Smooth muscle cell (in vitro differentiated cells): ENCODE data around the gene CACNA1C. TPM values are rescaled to one million over a fixed set of nuclear protein-coding genes. Genes with fewer than 3 reads are reported as not detected.

Experiments used
- DNase-seq: peaks from one replicate; lab custom pipeline; 2025; ENCODE audit not compliant: unreplicated experiment; lab: John Stamatoyannopoulos, UW
- H2AFZ ChIP-seq: fragments of 200-600 bp; sonication (generic); 2 replicates; pipeline ENCODE4 v1.6.0; 2016; ENCODE audit warnings: antibody characterized with exemption, low read depth, mild to moderate bottlenecking
- H3F3A ChIP-seq: fragments of 200-600 bp; sonication (generic); 2 replicates; pipeline ENCODE4 v1.6.0; 2017; ENCODE audit warnings: antibody characterized with exemption, low read depth
- H3K27ac ChIP-seq: fragments of 200-600 bp; sonication (generic); 2 replicates; pipeline ENCODE4 v1.5.1; 2016; ENCODE audit warnings: low read depth, mild to moderate bottlenecking
- H3K27me3 ChIP-seq: fragments of 200-600 bp; sonication (generic); 2 replicates; pipeline ENCODE4 v1.6.1; 2016; ENCODE audit warnings: low read depth, mild to moderate bottlenecking
- H3K36me3 ChIP-seq: fragments of 200-600 bp; sonication (generic); 2 replicates; pipeline ENCODE4 v1.5.1; 2016; ENCODE audit warnings: low read depth
- H3K4me1 ChIP-seq: fragments of 200-600 bp; sonication (generic); 2 replicates; pipeline ENCODE4 v1.5.1; 2016; ENCODE audit warnings: low read depth
- H3K4me2 ChIP-seq: fragments of 200-600 bp; sonication (generic); 2 replicates; pipeline ENCODE4 v1.6.0; 2016; ENCODE audit warnings: mild to moderate bottlenecking
- H3K4me3 ChIP-seq: fragments of 200-600 bp; sonication (generic); 2 replicates; pipeline ENCODE4 v1.5.1; 2016; ENCODE audit warnings: mild to moderate bottlenecking
- H3K79me2 ChIP-seq: fragments of 200-600 bp; sonication (generic); 2 replicates; pipeline ENCODE4 v1.6.0; 2016; ENCODE audit warnings: low read depth, mild to moderate bottlenecking
- H3K9ac ChIP-seq: fragments of 200-600 bp; sonication (generic); 2 replicates; pipeline ENCODE4 v1.6.0; 2016; ENCODE audit warnings: low read depth
- H3K9me3 ChIP-seq: fragments of 200-600 bp; sonication (generic); replicated peaks from 2 replicates; pipeline ENCODE4 v1.5.1; 2016; ENCODE audit warnings: low read depth
- H4K20me1 ChIP-seq: fragments of 200-600 bp; sonication (generic); 2 replicates; pipeline ENCODE4 v1.6.0; 2016; ENCODE audit warnings: low read depth
- CTCF ChIP-seq: fragments of 200-600 bp; sonication (generic); IDR thresholded peaks from 2 replicates; pipeline ENCODE4 v1.5.1; 2017; ENCODE audit warnings: borderline replicate concordance, mild to moderate bottlenecking, antibody characterized with exemption; ENCODE audit not compliant: insufficient read depth, poor library complexity, severe bottlenecking
- WGBS: methylation state at CpG from one replicate; pipeline ENCODE4 v1.1.7; 2016; ENCODE audit warnings: low lambda C conversion rate; 5-methylcytosine and 5-hydroxymethylcytosine counted together
- polyA plus RNA-seq: library from polyadenylated mRNA; unstranded; fragments of >200 nt; fragmentation: Nextera tagmentation; extraction: Ambion mirVana; gene quantifications from 2 replicates; pipeline ENCODE4 v1.2.1, GENCODE V29; 2016
- total RNA-seq: library from RNA; depleted of rRNA; stranded (reverse); fragments of >200 nt; gene quantifications from 2 replicates; pipeline ENCODE4 v1.2.3, GENCODE V29; 2014

Gene CACNA1C
- total and polyA plus RNA-seq, 2 experiments from 2014 or later, result 1.6 to 4.5 TPM

- DNase-seq, result no peak
- Histone ChIP-seq H2AFZ (no peak overlapping the region), H3K27me3 (no peaks in the 10 kb centered on the region), H3K9ac (no peak overlapping the region), H3K4me3 (no peak overlapping the region), H3K4me1 (no peaks in the 10 kb centered on the region), H3K79me2 (no peaks in the 10 kb centered on the region), H3K9me3 (no peaks in the 10 kb centered on the region), H3F3A (no peaks in the 10 kb centered on the region), H4K20me1 (no peaks in the 10 kb centered on the region), H3K4me2 (no peak overlapping the region), H3K27ac (no peak overlapping the region), H3K36me3 (no peaks in the 10 kb centered on the region)
- no peak for TF ChIP-seq CTCF
- 68% methylated on average over 14 of the region's 14 CpGs for WGBS
Observed at GRCh38 chr12:2501464-2502191, 448.8 kb downstream of the CACNA1C start.

- Histone ChIP-seq H3K4me2 (no peak overlapping the region), H3K4me3 (no peak overlapping the region), H3K27me3 (no peaks in the 10 kb centered on the region), H4K20me1 (no peaks in the 10 kb centered on the region), H3F3A (no peaks in the 10 kb centered on the region), H3K9me3 (no peaks in the 10 kb centered on the region), H2AFZ (no peak overlapping the region), H3K27ac (no peak overlapping the region), H3K9ac (no peak overlapping the region), H3K36me3 (no peaks in the 10 kb centered on the region), H3K4me1 (no peaks in the 10 kb centered on the region), H3K79me2 (no peaks in the 10 kb centered on the region)
- TF ChIP-seq CTCF, result no peak
- 94% methylated on average over 5 of the region's 5 CpGs for WGBS
- DNase-seq, result no peak
Observed at GRCh38 chr12:2503036-2503435, 450.2 kb downstream of the CACNA1C start.

GRCh38 chr12:2503762-2504161 is 451.0 kb downstream of the CACNA1C start:
- whole genome bisulfite sequencing, result 89% methylated on average over 7 of the region's 7 CpGs
- Histone ChIP-seq H3K9ac (no peak overlapping the region), H4K20me1 (no peaks in the 10 kb centered on the region), H3K79me2 (no peaks in the 10 kb centered on the region), H3K27me3 (no peaks in the 10 kb centered on the region), H3K9me3 (no peaks in the 10 kb centered on the region), H2AFZ (no peak overlapping the region), H3K36me3 (no peaks in the 10 kb centered on the region), H3K4me3 (no peak overlapping the region), H3F3A (no peaks in the 10 kb centered on the region), H3K4me2 (no peak overlapping the region), H3K27ac (no peak overlapping the region), H3K4me1 (no peaks in the 10 kb centered on the region)
- no peak for TF ChIP-seq CTCF
- DNase-seq, result no peak

GRCh38 chr12:2504577-2504976 is 451.8 kb downstream of the CACNA1C start:
- H3K27ac ChIP-seq, result no peak overlapping the region
- no peaks in the 10 kb centered on the region for H3K79me2 ChIP-seq
- no peaks in the 10 kb centered on the region for H3K4me1 ChIP-seq
- H4K20me1 ChIP-seq, result no peaks in the 10 kb centered on the region
- DNase-seq, result no peak
- H3K4me3 ChIP-seq, result no peak overlapping the region
- 97% methylated on average over 15 of the region's 15 CpGs for WGBS
- H3F3A ChIP-seq, result no peaks in the 10 kb centered on the region
- H3K9ac ChIP-seq, result no peak overlapping the region
- no peaks in the 10 kb centered on the region for H3K27me3 ChIP-seq
- no peaks in the 10 kb centered on the region for H3K9me3 ChIP-seq
- H2AFZ ChIP-seq, result no peak overlapping the region
- TF ChIP-seq CTCF, result no peak
- H3K4me2 ChIP-seq, result no peak overlapping the region
- no peaks in the 10 kb centered on the region for H3K36me3 ChIP-seq
